SH-SY5Y (cell line): Measurements from ENCODE around the gene C7orf57.

Source experiments
- GATA2 ChIP-seq: IDR thresholded peaks from 2 replicates; pipeline ENCODE4 v1.6.1; 2011; ENCODE audit warnings: mild to moderate bottlenecking, low read depth, low read length
- GATA3 ChIP-seq: IDR thresholded peaks from 2 replicates; pipeline ENCODE4 v1.6.1; 2011; ENCODE audit warnings: low read depth, mild to moderate bottlenecking, low read length, moderate library complexity

GRCh38 chr7:48087349-48087748 is 52.0 kb downstream of the C7orf57 start:
- TF ChIP-seq GATA2 (no peak), GATA3 (no peak)
